GM23338 (cell line): ENCODE results near the gene MST1.

Experiments
- EZH2 ChIP-seq: fragments of 200-600 bp; sonication (generic); IDR thresholded peaks from one replicate; pipeline ENCODE4 v1.8.0; 2017; ENCODE audit warnings: antibody characterized with exemption, mild to moderate bottlenecking, low read depth; ENCODE audit not compliant: unreplicated experiment
- EZH2phosphoT487 ChIP-seq: fragments of 200-600 bp; sonication (generic); IDR thresholded peaks from one replicate; pipeline ENCODE4 v1.8.1; 2018; ENCODE audit warnings: antibody characterized with exemption; ENCODE audit not compliant: unreplicated experiment
- NANOG ChIP-seq: IDR thresholded peaks from 2 replicates; pipeline ENCODE4 v1.6.1; 2016; ENCODE audit warnings: antibody characterized with exemption, borderline replicate concordance
- POLR2AphosphoS5 ChIP-seq: IDR thresholded peaks from 2 replicates; pipeline ENCODE4 v1.6.1; 2016; ENCODE audit warnings: antibody characterized with exemption, low read depth
- REST ChIP-seq: IDR thresholded peaks from one replicate; pipeline ENCODE4 v1.6.1; 2018; ENCODE audit warnings: antibody characterized with exemption; ENCODE audit not compliant: unreplicated experiment
- TF ChIP-seq, protein P1 (sequence below), 2 experiments: fragments of 200-600 bp in 1 of 2; sonication (generic) in 1 of 2; conservative IDR thresholded peaks; 2 replicates each; pipeline versions ENCODE4 v1.5.1 to v1.6.1; 2016 to 2017; ENCODE audit warnings: antibody characterized with exemption in 2 of 2, low read depth in 2 of 2, mild to moderate bottlenecking in 2 of 2, moderate library complexity in 1 of 2
- TF ChIP-seq, protein P2 (sequence below): fragments of 250-450 bp; sonication (Bioruptor Pico); IDR thresholded peaks from 2 replicates; pipeline ENCODE4 v1.5.0; 2020; ENCODE audit warnings: mild to moderate bottlenecking, moderate library complexity
- TF ChIP-seq, protein P3 (sequence below): IDR thresholded peaks from 2 replicates; pipeline ENCODE4 v1.6.1; 2016; ENCODE audit warnings: antibody characterized with exemption

GRCh38 chr3:49725906-49726681, 36.8 kb upstream of the MST1 start:
- TF ChIP-seq, protein P1, sequence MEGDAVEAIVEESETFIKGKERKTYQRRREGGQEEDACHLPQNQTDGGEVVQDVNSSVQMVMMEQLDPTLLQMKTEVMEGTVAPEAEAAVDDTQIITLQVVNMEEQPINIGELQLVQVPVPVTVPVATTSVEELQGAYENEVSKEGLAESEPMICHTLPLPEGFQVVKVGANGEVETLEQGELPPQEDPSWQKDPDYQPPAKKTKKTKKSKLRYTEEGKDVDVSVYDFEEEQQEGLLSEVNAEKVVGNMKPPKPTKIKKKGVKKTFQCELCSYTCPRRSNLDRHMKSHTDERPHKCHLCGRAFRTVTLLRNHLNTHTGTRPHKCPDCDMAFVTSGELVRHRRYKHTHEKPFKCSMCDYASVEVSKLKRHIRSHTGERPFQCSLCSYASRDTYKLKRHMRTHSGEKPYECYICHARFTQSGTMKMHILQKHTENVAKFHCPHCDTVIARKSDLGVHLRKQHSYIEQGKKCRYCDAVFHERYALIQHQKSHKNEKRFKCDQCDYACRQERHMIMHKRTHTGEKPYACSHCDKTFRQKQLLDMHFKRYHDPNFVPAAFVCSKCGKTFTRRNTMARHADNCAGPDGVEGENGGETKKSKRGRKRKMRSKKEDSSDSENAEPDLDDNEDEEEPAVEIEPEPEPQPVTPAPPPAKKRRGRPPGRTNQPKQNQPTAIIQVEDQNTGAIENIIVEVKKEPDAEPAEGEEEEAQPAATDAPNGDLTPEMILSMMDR (conservative IDR thresholded peaks at IDR 0.05; ENCODE audit: low read depth in 2 of 2): no peak
- no peak for TF ChIP-seq EZH2phosphoT487
- TF ChIP-seq NANOG: no peak
- TF ChIP-seq, protein P2, sequence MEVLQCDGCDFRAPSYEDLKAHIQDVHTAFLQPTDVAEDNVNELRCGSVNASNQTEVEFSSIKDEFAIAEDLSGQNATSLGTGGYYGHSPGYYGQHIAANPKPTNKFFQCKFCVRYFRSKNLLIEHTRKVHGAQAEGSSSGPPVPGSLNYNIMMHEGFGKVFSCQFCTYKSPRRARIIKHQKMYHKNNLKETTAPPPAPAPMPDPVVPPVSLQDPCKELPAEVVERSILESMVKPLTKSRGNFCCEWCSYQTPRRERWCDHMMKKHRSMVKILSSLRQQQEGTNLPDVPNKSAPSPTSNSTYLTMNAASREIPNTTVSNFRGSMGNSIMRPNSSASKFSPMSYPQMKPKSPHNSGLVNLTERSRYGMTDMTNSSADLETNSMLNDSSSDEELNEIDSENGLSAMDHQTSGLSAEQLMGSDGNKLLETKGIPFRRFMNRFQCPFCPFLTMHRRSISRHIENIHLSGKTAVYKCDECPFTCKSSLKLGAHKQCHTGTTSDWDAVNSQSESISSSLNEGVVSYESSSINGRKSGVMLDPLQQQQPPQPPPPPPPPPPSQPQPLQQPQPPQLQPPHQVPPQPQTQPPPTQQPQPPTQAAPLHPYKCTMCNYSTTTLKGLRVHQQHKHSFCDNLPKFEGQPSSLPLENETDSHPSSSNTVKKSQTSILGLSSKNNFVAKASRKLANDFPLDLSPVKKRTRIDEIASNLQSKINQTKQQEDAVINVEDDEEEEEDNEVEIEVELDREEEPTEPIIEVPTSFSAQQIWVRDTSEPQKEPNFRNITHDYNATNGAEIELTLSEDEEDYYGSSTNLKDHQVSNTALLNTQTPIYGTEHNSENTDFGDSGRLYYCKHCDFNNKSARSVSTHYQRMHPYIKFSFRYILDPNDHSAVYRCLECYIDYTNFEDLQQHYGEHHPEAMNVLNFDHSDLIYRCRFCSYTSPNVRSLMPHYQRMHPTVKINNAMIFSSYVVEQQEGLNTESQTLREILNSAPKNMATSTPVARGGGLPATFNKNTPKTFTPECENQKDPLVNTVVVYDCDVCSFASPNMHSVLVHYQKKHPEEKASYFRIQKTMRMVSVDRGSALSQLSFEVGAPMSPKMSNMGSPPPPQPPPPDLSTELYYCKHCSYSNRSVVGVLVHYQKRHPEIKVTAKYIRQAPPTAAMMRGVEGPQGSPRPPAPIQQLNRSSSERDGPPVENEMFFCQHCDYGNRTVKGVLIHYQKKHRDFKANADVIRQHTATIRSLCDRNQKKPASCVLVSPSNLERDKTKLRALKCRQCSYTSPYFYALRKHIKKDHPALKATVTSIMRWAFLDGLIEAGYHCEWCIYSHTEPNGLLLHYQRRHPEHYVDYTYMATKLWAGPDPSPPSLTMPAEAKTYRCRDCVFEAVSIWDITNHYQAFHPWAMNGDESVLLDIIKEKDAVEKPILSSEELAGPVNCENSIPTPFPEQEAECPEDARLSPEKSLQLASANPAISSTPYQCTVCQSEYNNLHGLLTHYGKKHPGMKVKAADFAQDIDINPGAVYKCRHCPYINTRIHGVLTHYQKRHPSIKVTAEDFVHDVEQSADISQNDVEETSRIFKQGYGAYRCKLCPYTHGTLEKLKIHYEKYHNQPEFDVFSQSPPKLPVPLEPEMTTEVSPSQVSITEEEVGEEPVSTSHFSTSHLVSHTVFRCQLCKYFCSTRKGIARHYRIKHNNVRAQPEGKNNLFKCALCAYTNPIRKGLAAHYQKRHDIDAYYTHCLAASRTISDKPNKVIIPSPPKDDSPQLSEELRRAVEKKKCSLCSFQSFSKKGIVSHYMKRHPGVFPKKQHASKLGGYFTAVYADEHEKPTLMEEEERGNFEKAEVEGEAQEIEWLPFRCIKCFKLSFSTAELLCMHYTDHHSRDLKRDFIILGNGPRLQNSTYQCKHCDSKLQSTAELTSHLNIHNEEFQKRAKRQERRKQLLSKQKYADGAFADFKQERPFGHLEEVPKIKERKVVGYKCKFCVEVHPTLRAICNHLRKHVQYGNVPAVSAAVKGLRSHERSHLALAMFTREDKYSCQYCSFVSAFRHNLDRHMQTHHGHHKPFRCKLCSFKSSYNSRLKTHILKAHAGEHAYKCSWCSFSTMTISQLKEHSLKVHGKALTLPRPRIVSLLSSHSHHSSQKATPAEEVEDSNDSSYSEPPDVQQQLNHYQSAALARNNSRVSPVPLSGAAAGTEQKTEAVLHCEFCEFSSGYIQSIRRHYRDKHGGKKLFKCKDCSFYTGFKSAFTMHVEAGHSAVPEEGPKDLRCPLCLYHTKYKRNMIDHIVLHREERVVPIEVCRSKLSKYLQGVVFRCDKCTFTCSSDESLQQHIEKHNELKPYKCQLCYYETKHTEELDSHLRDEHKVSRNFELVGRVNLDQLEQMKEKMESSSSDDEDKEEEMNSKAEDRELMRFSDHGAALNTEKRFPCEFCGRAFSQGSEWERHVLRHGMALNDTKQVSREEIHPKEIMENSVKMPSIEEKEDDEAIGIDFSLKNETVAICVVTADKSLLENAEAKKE (CRISPR knock-in tag): no peak
- TF ChIP-seq POLR2AphosphoS5: no peak
- no peak for TF ChIP-seq REST
- TF ChIP-seq, protein P3, sequence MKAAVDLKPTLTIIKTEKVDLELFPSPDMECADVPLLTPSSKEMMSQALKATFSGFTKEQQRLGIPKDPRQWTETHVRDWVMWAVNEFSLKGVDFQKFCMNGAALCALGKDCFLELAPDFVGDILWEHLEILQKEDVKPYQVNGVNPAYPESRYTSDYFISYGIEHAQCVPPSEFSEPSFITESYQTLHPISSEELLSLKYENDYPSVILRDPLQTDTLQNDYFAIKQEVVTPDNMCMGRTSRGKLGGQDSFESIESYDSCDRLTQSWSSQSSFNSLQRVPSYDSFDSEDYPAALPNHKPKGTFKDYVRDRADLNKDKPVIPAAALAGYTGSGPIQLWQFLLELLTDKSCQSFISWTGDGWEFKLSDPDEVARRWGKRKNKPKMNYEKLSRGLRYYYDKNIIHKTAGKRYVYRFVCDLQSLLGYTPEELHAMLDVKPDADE: no peak
- no peak for TF ChIP-seq EZH2
